ENCODE data around the gene PTPRG. TPM values are rescaled to one million over a fixed set of nuclear protein-coding genes. Genes with fewer than 3 reads are reported as not detected.

Gene PTPRG
- total and polyA plus RNA-seq, 2 of the 13 experiments (the other 11 are each of a cell fraction or from before 2014, with no cell fraction given), result 8.0 to 25.3 TPM

DNA sequence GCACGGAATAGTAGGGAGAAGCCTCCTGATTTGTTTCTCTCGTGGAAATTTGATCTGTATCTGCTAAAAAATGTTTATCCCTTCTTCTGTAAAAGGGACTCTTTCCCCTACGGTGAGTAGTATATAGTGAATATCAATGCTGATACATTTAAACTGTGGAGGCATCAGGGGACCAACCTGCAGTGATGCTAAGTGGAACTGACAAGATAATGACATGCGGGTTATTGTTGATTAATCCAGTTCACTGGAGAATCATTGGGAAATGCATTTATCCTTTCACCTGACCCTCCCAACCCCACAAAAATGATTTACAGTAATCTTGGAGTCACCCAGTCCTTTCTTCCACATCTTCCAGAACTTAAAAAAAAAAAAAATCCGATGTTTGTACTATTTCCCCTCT is 264.8 kb downstream of the PTPRG start:
- WGBS (ENCODE audit: low lambda C conversion rate), result 96% methylated on average over 5 of the region's 5 CpGs
- in situ Hi-C loops (cut with HindIII; ENCODE audit: extremely low pct_ligation_motif_present, low pct_unique_long_range_greater_than_20kb), result no loop called here

More for the DNA sequence above, 264.8 kb downstream of the PTPRG start:
- H3K27me3 ChIP-seq (ENCODE audit: control insufficient read depth in 1 of 2, insufficient read depth in 2 of 2, low read length in 2 of 2), result no peaks in the 10 kb centered on the region
- H2AFZ ChIP-seq (ENCODE audit: low read length), result no peak overlapping the region
- H3K4me2 ChIP-seq (ENCODE audit: low read depth, low read length), result no peak overlapping the region
- no peak overlapping the region for H3K27ac ChIP-seq (ENCODE audit: extremely low read length, insufficient read depth, low read length)
- POLR2A ChIA-PET, result no interaction called here
- no peak overlapping the region for H3K4me3 ChIP-seq (replicated peaks in 1 of 3; ENCODE audit: insufficient read depth in 1 of 3, low read depth in 2 of 3, low read length in 3 of 3)
- H3K4me1 ChIP-seq (ENCODE audit: insufficient read depth, low read length), result peaks cover 23% of the 10 kb centered on the region
- H3K9me3 ChIP-seq (ENCODE audit: low read length), result no peaks in the 10 kb centered on the region
- BruUV-seq (replicated peaks), result no TSS peak
- TF ChIP-seq SSRP1 (CRISPR knock-in tag; IDR thresholded peaks at IDR 0.05), result no peak
- TF ChIP-seq TFDP2 (CRISPR knock-in tag; IDR thresholded peaks at IDR 0.05), result no peak
- TF ChIP-seq ZNF138 (CRISPR knock-in tag; IDR thresholded peaks at IDR 0.05; ENCODE audit: low read depth), result no peak
- no peak for TF ChIP-seq FUBP1 (CRISPR knock-in tag; IDR thresholded peaks at IDR 0.05; ENCODE audit: borderline replicate concordance)
- TF ChIP-seq IKZF4 (CRISPR knock-in tag; IDR thresholded peaks at IDR 0.05; ENCODE audit: borderline replicate concordance, low read depth, not compliant biosample characterization), result no peak
- TF ChIP-seq PHF20 (CRISPR knock-in tag; IDR thresholded peaks at IDR 0.05), result no peak
- TF ChIP-seq RFXANK (CRISPR knock-in tag; IDR thresholded peaks at IDR 0.05), result no peak
- no peak for TF ChIP-seq SNAPC2 (CRISPR knock-in tag; IDR thresholded peaks at IDR 0.05)
- no peak for TF ChIP-seq TRIM22 (IDR thresholded peaks at IDR 0.05)
- TF ChIP-seq ZNF101 (CRISPR knock-in tag; IDR thresholded peaks at IDR 0.05; ENCODE audit: borderline replicate concordance, low read depth), result no peak
- TF ChIP-seq HOMEZ (CRISPR knock-in tag; IDR thresholded peaks at IDR 0.05; ENCODE audit: low read depth), result no peak
- no peak for TF ChIP-seq TIGD3 (CRISPR knock-in tag; IDR thresholded peaks at IDR 0.05; ENCODE audit: borderline replicate concordance)
- TF ChIP-seq ZNF737 (CRISPR knock-in tag; IDR thresholded peaks at IDR 0.05; ENCODE audit: borderline replicate concordance), result no peak
- TF ChIP-seq ZNF713 (CRISPR knock-in tag; IDR thresholded peaks at IDR 0.05), result no peak
- TF ChIP-seq, protein P1, sequence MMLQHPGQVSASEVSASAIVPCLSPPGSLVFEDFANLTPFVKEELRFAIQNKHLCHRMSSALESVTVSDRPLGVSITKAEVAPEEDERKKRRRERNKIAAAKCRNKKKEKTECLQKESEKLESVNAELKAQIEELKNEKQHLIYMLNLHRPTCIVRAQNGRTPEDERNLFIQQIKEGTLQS (CRISPR knock-in tag; IDR thresholded peaks at IDR 0.05), result no peak
- TF ChIP-seq SMAD3 (CRISPR knock-in tag; IDR thresholded peaks at IDR 0.05), result no peak
- CTCF ChIA-PET (ENCODE audit: low intra/inter-chr PET ratio, low total read pairs), result no interaction called here
- no peaks in the 10 kb centered on the region for H4K20me1 ChIP-seq (ENCODE audit: insufficient read depth, low read length)
- H3K9ac ChIP-seq (ENCODE audit: insufficient read depth, low read depth, low read length), result no peak overlapping the region
- ATAC-seq (no peak), DNase-seq (ENCODE audit: low spot score) (no peak), FAIRE-seq (no peak)
- no peaks in the 10 kb centered on the region for H3K36me3 ChIP-seq (replicated peaks in 1 of 2; ENCODE audit: control insufficient read depth in 1 of 2, insufficient read depth in 2 of 2, low read length in 2 of 2)
- intact Hi-C loops (cut with micrococcal nuclease; ENCODE audit: unreplicated experiment), result no loop called here
- peaks cover 4% of the 10 kb centered on the region for H3K79me2 ChIP-seq (ENCODE audit: insufficient read depth, low read length)

Data from HepG2 (cell line).